Stomach (tissue), 9 donors: ENCODE measurements around the gene DCHS2. TPM values are rescaled to one million over a fixed set of nuclear protein-coding genes. Genes with fewer than 3 reads are reported as not detected.

Experiments used
- DNase-seq, 2 donors: peaks; one replicate each; pipeline versions ENCODE4 v3.0.0 to v3.0.0-alpha.2; 2013 to 2019
- H3K27ac ChIP-seq, 5 donors: fragments of 200-600 bp in 4 of 5; sonication (generic) in 4 of 5; one replicate each; pipeline ENCODE4 v1.5.1; 2013 to 2019; ENCODE audit warnings: mild to moderate bottlenecking in 1 of 5, moderate library complexity in 1 of 5
- H3K27me3 ChIP-seq, 3 donors: fragments of 200-600 bp; sonication (generic); one replicate each; pipeline ENCODE4 v1.5.1; 2017 to 2019; ENCODE audit warnings: mixed run types in 1 of 3
- H3K36me3 ChIP-seq, 4 donors: fragments of 200-600 bp; sonication (generic); 1 replicate in 3 of 4; 2 replicates in 1 of 4; pipeline ENCODE4 v1.5.1; 2016 to 2019
- H3K4me1 ChIP-seq, 4 donors: fragments of 200-600 bp; sonication (generic); one replicate each; pipeline ENCODE4 v1.5.1; 2016 to 2019
- H3K4me3 ChIP-seq, 4 donors: fragments of 200-600 bp; sonication (generic) in 3 of 4; one replicate each; pipeline ENCODE4 v1.5.1; 2016 to 2019; ENCODE audit warnings: mild to moderate bottlenecking in 1 of 4
- H3K9me3 ChIP-seq, 4 donors: fragments of 200-600 bp; sonication (generic); one replicate each; pipeline ENCODE4 v1.5.1; 2016 to 2019
- EP300 ChIP-seq: sonication (generic); formaldehyde crosslinking; IDR thresholded peaks from one replicate; pipeline ENCODE4 v1.6.1; 2017; ENCODE audit warnings: antibody characterized with exemption
- POLR2A ChIP-seq, 4 donors: fragments of 450-650 bp; IDR thresholded peaks; one replicate each; pipeline ENCODE4 v1.6.1; 2016; ENCODE audit warnings: antibody characterized with exemption in 4 of 4, control low read depth in 2 of 4, mild to moderate bottlenecking in 1 of 4, moderate library complexity in 1 of 4
- POLR2AphosphoS5 ChIP-seq, 3 donors: sonication (generic); formaldehyde crosslinking; IDR thresholded peaks; one replicate each; pipeline ENCODE4 v1.6.1; 2016; ENCODE audit warnings: antibody characterized with exemption in 3 of 3
- WGBS, 5 donors: extraction: QIAGEN DNeasy Blood & Tissue Kit in 3 of 5; methylation state at CpG; one replicate each; pipeline versions ENCODE4 v1.1.5 to v1.1.7; 2013 to 2018; 5-methylcytosine and 5-hydroxymethylcytosine counted together
- intact Hi-C: fragments of 100-400 bp; cut with DNase I; formaldehyde crosslinking; loops from one replicate; pipeline ENCODE4 v1.15.1; 2023; ENCODE audit warnings: low total_unique reads
- polyA plus RNA-seq, 3 donors: library from polyadenylated mRNA; stranded (reverse); fragments of 200-250 nt; gene quantifications; one replicate each; pipeline ENCODE4 v1.2.3, GENCODE V29; 2013
- total RNA-seq, 5 donors: library from RNA; depleted of rRNA; stranded (reverse); fragments of >200 nt; gene quantifications; one replicate each; pipeline versions ENCODE4 v1.1.0 to v1.2.3, GENCODE V29; 2014 to 2016
- TF ChIP-seq, protein P1 (sequence below), 7 experiments: fragments of 450-650 bp in 4 of 7; fragments of 200-600 bp in 3 of 7; sonication (generic) in 3 of 7; IDR thresholded peaks; one replicate each; pipeline ENCODE4 v1.5.1; 2016 to 2019; ENCODE audit warnings: antibody characterized with exemption in 7 of 7, control low read depth in 2 of 7, mild to moderate bottlenecking in 1 of 7
- donor health status: healthy with polysubstance abuse.
- donor health status: Bipolar disorder and iron deficiency.
- donor health status: healthy.

The DCHS2 gene
- total and polyA plus RNA-seq, 8 donors: 0.30 to 9.7 (median 1.5) TPM; not detected in 2

DNA sequence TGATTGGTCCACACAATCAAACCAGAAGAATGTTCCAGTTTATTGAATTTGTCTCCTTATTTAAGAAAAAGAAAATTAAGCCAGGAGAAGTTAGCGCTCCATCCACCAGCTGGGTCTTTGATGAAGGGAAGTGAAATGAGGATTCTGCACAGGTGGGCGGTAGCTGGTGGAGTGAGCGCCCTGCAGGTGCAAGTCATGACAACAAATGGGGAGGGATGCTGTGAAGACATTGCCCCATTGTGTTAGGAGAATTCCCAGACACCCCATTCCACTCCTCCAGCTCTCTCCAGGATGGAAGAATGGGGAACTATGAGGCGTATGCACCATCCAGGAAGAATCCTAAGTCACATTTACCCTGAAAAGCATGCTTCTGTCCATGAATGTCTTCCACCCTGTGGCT, 35.7 kb upstream of the DCHS2 start:
- TF ChIP-seq EP300: no peak
- TF ChIP-seq POLR2A (IDR thresholded peaks at IDR 0.05): no peak
- TF ChIP-seq, protein P1, sequence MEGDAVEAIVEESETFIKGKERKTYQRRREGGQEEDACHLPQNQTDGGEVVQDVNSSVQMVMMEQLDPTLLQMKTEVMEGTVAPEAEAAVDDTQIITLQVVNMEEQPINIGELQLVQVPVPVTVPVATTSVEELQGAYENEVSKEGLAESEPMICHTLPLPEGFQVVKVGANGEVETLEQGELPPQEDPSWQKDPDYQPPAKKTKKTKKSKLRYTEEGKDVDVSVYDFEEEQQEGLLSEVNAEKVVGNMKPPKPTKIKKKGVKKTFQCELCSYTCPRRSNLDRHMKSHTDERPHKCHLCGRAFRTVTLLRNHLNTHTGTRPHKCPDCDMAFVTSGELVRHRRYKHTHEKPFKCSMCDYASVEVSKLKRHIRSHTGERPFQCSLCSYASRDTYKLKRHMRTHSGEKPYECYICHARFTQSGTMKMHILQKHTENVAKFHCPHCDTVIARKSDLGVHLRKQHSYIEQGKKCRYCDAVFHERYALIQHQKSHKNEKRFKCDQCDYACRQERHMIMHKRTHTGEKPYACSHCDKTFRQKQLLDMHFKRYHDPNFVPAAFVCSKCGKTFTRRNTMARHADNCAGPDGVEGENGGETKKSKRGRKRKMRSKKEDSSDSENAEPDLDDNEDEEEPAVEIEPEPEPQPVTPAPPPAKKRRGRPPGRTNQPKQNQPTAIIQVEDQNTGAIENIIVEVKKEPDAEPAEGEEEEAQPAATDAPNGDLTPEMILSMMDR (IDR thresholded peaks at IDR 0.05): no peak
- TF ChIP-seq POLR2AphosphoS5 (IDR thresholded peaks at IDR 0.05): no peak
- no peaks in the 10 kb centered on the region for H3K9me3 ChIP-seq
- WGBS, 5 donors: 74 to 89% (median 86%) methylated on average over 4 of the region's 4 CpGs
- H3K4me1 ChIP-seq: no peaks in the 10 kb centered on the region
- DNase-seq: no peak
- H3K27me3 ChIP-seq: peaks cover 0 to 20% (median 0%) of the 10 kb centered on the region in 3 donors
- H3K36me3 ChIP-seq: no peaks in the 10 kb centered on the region
- intact Hi-C loops: no loop called here
- no peak overlapping the region for H3K27ac ChIP-seq
- no peak overlapping the region for H3K4me3 ChIP-seq

DNA sequence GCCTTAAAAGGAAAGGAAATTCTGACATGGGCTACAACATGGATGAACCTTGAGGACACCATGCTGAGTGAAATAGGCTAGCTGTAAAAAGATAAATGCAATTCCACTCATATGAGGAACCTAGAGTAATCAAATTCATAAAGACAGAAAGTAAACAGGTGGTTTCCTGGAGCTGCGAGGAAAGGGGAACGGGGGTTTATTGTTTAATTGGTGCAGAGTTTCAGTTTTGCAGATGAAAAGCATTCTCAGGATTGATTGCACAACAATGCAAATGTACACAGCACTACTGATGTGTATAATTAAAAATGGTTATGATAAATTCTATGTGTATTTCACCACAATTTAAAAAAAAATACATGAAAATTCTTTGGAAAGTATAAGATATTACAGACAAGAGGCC, 34.6 kb upstream of the DCHS2 start:
- Histone ChIP-seq H3K27me3 (peaks cover 0 to 20% (median 0%) of the 10 kb centered on the region in 3 donors), H3K27ac (no peak overlapping the region), H3K4me3 (no peak overlapping the region), H3K9me3 (no peaks in the 10 kb centered on the region), H3K4me1 (no peaks in the 10 kb centered on the region), H3K36me3 (no peaks in the 10 kb centered on the region)
- TF ChIP-seq, protein P1 (IDR thresholded peaks at IDR 0.05): no peak
- TF ChIP-seq POLR2A (IDR thresholded peaks at IDR 0.05) (no peak), EP300 (no peak), POLR2AphosphoS5 (IDR thresholded peaks at IDR 0.05) (no peak)
- 11 to 22% (median 14%) methylated on average over 2 of the region's 2 CpGs for WGBS, 5 donors
- DNase-seq: no peak
- intact Hi-C loops: no loop called here

DNA sequence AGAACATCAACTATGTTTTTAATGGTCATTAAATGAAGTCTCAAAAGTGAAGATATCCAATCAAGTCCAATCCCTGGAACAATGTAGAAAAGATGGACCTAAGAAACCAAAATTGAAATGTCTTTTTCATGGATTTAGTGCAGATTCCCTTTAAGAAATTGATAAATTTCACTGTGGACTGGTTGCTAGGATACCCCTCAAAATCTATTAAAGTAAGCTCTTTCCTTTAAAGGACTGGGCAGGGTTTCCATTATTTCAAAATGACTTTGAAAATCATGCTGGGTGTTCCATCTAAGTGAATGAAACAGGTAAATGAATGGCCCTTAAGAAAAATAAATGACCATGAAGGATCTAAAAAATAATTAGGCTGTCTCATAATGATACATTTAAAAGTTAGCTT, 30.0 kb upstream of the DCHS2 start:
- intact Hi-C loops: no loop called here
- Histone ChIP-seq H3K36me3 (no peaks in the 10 kb centered on the region), H3K27me3 (peaks cover 0 to 16% (median 0%) of the 10 kb centered on the region in 3 donors), H3K9me3 (no peaks in the 10 kb centered on the region), H3K4me3 (no peak overlapping the region), H3K27ac (no peak overlapping the region), H3K4me1 (no peaks in the 10 kb centered on the region)
- TF ChIP-seq EP300: no peak
- DNase-seq: no peak

DNA sequence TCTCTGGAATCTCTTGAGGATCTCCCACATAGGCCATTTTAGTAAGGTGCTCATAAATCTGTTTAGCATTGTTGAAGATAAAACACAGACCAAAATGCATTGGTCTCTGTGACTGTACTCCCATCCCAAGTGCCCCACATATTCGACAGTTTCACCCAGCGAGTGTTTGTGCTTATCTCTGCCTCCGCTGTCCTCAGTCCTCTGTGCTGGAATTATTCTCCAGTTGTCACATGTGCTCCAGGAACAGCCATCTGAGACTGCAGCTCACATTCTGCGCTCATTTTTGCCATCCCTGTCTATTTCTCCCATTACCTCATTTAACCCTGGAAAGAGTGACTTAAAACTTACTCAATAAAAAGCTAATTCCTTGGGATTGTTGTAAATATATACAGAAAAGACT, 27.6 kb upstream of the DCHS2 start:
- TF ChIP-seq EP300 (no peak), POLR2A (IDR thresholded peaks at IDR 0.05) (no peak), POLR2AphosphoS5 (IDR thresholded peaks at IDR 0.05) (no peak)
- TF ChIP-seq, protein P1 (IDR thresholded peaks at IDR 0.05): no peak
- H3K4me3 ChIP-seq: no peak overlapping the region
- H3K9me3 ChIP-seq: no peaks in the 10 kb centered on the region
- H3K4me1 ChIP-seq: no peaks in the 10 kb centered on the region
- H3K27me3 ChIP-seq: peaks cover 0 to 10% (median 0%) of the 10 kb centered on the region in 3 donors
- no peaks in the 10 kb centered on the region for H3K36me3 ChIP-seq
- intact Hi-C loops: no loop called here
- H3K27ac ChIP-seq: no peak overlapping the region
- 74 to 91% (median 84%) methylated on average over 4 of the region's 4 CpGs for WGBS, 5 donors
- no peak for DNase-seq

DNA sequence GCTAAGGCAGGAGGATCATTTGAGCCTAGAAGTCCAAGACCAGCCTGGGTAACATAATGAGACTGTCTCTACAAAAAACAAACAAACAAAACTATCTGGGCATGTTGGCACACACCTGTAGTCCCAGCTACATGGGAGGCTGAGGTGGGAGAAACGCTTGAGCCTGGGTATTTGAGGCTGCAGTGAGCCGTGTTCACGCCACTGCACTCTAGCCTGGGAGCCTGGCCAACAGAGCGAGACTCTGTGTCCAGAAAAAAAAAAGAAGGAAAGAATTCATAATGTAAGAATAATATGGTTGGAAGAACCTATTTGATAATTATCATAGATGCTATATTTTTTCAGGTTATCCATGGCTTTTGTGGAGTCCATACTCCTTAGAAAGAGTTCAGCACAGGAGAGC, 26.0 kb upstream of the DCHS2 start:
- TF ChIP-seq, protein P1 (IDR thresholded peaks at IDR 0.05): no peak
- TF ChIP-seq POLR2AphosphoS5 (IDR thresholded peaks at IDR 0.05): no peak
- no peak for TF ChIP-seq EP300
- no peak for TF ChIP-seq POLR2A (IDR thresholded peaks at IDR 0.05)
- WGBS, 5 donors: 71 to 85% (median 82%) methylated on average over 4 of the region's 4 CpGs
- intact Hi-C loops: no loop called here
- H3K27ac ChIP-seq: no peak overlapping the region
- no peak for DNase-seq
- no peaks in the 10 kb centered on the region for H3K27me3 ChIP-seq
- H3K9me3 ChIP-seq: no peaks in the 10 kb centered on the region
- H3K36me3 ChIP-seq: no peaks in the 10 kb centered on the region
- no peaks in the 10 kb centered on the region for H3K4me1 ChIP-seq
- no peak overlapping the region for H3K4me3 ChIP-seq
